HG03066 (cell line): ENCODE measurements around the gene TLCD3A.

Experiments used
- ATAC-seq: cut with Tn5 transposase; IDR thresholded peaks from one replicate; pipeline ENCODE4 v1.9.1; 2021; ENCODE audit warnings: low read depth; ENCODE audit not compliant: unreplicated experiment

Gene TLCD3A

GRCh38 chr17:705863-706262 is 26.5 kb upstream of the TLCD3A start:
- no peak for ATAC-seq

DNA sequence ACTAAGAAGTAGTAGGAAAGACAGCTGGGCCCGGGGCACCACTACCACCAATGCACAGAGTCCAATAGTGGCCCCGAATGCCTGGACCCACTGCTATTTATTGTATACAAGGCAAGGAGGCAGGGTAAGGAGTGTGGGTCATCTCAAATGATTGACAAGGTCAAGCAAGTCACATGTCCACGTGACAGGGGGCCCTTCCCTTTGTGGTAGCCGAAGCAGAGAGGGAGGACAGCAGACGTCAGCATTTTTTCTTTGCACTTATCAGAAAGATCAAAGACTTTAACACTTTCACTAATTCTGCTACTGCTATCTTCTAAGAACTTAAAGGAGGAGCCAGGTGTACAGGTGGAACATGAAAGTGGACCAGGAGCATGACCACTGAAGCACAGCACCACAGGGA is 24.3 kb upstream of the TLCD3A start:
- ATAC-seq, result no peak

- ATAC-seq, result no peak
These were observed 14.3 kb upstream of the TLCD3A start for GRCh38 chr17:718075-718474.

DNA sequence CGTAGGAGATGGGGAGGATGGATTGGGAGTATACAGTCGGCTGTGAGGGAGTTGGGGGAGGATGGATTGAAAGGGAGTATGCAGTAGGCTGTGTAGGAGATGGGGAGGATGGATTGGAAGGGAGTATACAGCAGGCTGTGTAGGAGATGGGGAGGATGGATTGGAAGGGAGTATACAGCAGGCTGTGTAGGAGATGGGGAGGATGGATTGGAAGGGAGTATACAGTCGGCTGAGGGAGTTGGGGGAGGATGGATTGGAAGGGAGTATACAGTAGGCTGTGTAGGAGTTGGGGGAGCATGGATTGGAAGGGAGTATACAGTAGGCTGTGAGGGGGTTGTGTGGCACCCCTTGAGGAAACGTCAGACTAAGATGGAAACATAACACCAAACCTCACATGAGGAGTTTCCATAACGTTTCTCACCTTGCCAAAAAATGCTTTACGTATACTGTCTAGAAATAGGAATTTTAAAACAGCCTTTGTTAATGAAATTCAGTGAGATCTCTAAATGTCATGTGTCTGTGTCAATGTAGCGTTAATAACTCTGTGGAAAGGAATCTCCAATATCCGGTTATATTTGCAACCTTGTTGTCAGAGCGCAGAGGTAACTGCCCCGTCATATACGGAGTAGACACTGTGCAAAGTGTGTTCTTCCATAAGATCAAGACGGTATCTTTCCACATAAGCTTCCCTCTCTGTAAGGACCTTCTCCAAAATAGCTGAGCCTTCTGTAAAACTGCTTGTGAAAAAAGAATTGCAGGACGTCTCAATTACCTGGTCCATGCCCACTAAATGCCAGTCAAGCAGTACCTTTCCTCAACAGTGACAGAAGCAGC is 11.5 kb upstream of the TLCD3A start:
- no peak for ATAC-seq

- ATAC-seq, result no peak
These were observed 10.9 kb upstream of the TLCD3A start for GRCh38 chr17:721540-721937.

DNA sequence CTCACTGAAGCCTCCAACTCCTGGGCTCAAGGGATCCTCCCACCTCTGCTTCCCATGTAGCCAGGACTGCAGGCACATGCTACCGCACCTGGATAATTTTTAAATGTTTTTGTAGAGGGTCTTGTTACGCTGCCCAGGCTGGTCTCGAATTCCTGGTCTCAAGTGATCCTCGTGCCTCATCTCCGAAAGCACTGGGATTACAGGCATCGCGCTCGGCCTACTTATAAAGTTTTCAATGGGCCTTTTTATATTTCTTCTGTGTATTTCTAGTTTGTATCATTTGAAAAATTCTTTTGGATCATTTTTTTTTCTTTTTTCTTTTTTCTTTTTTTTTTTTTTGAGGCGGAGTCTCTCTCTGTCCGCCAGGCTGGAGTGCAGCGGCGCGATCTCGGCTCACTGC is 7.3 kb upstream of the TLCD3A start:
- ATAC-seq, result no peak

- no peak for ATAC-seq
These were observed 6.7 kb upstream of the TLCD3A start for GRCh38 chr17:725746-726145.

DNA sequence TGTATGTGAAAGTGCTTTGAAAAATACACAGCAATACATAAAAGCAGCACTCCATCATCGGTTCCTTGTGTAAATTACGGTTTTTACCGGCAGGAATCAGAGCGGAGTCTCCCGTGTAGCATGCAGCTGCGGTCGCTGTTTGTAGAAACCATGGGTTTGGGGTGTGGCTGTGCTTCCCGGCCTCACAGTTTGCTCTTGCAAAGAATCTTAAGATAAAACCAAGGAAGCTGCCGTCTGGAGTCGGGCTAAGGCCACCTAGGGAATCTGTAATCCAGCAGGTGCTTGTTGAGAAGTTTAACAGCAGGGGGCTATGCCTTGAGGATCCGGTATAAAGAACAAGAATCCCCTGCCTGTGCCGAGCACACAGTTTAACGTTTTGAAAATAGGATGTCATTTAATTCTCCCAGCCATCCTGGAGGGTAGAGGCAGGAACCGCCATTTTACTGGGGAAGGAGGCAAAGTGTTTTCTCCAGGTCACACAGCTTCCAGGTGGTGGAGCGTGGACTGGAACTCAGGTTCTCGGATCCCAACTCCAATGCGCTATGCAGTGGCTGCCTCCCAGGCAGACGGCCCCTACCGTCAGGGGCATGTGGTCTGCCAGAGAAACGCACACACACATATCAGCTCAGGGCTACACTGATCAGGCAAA is 6.0 kb upstream of the TLCD3A start:
- ATAC-seq, result no peak

DNA sequence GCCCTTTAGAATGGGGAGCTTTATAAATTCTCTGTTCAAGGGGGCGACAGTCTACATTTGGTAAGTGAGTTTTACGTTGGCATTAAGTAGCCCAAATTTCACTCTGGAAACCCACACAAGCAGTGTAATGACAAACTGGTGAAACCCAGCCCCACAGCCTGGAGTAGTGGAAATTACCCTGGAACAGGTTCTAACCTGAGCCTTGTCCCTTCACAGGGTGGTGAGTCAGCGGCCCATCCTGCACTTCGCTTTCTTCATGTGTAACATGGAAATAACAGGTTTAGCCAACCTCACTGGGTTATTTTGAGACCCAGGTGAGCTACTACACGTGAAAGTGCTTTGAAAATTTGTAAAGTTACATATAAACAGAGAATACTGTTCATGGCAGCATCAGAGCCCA is 3.5 kb upstream of the TLCD3A start:
- no peak for ATAC-seq

DNA sequence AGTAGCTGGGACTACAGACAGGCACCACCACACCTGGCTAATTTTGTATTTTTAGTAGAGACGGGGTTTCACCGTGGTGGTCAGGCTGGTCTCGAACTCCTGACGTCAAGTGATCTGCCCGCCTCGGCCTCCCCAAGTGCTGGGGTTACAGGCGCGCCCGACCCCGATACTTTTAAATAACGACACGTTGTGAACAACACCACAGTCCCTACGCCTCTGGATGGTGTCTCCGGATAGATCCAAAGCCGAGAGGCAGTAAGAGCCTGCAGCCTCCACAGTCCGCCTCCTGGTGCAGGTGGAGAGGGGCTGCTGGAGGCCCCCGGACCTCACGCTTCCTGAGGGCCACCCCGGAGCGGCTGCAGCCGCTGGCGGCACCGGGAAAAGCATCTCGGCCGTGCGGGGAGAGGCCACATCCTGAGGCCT is 741 bp upstream of the TLCD3A start:
- no peak for ATAC-seq

DNA sequence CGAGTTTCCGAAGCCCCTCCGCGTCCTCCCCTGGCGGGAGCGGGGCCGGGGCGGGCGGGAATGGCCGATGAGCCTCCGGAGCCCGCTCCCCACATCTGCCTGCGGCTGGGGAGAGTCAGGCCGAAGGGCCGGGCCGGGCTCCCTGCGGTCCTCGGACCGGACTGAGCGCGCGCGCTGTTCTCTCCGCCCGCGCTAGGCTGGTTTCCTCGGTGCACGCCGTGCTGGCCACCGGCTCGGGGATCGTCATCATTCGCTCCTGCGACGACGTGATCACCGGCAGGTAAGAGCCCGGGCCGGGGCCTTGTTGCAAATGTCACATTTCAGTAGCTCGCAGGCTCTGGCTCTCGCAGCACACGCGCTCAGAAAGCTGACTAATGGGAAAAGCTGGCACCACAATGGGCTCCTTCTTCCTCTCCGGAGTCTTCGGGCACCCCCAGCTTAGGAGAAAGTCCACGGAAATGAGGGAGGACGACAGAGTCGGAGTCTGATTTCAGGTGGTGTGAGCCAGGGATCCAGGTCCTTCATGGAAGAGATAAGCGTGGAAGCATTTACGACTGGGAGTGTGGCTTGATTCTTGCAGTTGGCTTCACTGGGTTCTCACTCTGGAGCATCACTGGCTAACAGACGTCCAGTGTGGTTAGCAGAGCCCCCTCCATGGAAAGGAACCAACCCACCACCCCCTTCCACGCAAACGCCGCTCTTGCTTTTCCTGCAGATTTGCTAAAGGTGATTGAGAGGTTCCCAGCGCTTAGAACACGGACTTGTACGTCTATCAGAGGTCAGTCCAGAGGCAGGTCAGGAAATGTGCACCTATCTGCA is 715 bp downstream of the TLCD3A start:
- ATAC-seq, result no peak

GRCh38 chr17:733743-734142 is 1.3 kb downstream of the TLCD3A start:
- ATAC-seq, result no peak

GRCh38 chr17:737561-738113 is 5.2 kb downstream of the TLCD3A start:
- no peak for ATAC-seq

- ATAC-seq, result peak; percentile 69
These were observed 8.0 kb downstream of the TLCD3A start for GRCh38 chr17:740240-741017.

GRCh38 chr17:742147-742793 is 9.9 kb downstream of the TLCD3A start:
- no peak for ATAC-seq

DNA sequence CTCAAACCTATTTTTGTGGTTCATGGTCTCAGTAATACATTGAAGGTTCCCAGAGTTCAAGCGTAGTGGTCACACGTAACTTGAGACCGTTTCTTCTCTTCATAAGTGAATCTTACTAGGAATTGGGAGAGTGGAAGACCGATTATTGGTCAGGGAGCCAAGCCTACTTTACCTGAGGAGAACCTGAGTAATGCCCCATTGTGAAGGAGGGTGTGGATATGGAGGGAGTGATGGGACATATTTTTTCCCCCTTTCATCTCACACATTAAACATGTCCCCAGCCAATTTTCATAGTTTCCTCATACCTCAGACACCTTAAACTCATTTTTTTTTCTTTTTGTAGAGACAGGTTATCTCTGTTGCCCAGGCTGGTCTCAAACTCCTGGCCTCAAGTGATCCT is 10.7 kb downstream of the TLCD3A start:
- ATAC-seq, result no peak

GRCh38 chr17:744937-745336 is 12.5 kb downstream of the TLCD3A start:
- ATAC-seq, result no peak

DNA sequence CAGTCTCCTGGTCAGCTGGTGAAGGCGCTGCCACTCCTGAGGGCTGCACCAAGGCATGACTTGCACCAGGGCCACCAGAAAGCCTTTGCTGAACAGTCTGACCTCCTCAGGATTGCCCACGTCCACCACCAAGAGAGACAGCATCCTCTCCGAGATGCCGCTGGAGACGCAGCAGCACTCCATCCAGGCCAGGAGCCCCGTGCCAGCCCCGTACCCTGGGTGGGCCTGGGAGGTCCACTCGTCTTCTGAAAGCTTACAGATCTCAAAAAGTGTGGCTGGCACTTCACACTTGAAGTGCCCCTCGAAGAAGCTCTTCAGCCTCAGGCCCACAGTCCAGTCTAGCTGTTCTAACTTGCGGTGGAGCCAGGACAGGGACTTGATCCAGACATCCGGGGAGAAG is 13.0 kb downstream of the TLCD3A start:
- ATAC-seq, result no peak

DNA sequence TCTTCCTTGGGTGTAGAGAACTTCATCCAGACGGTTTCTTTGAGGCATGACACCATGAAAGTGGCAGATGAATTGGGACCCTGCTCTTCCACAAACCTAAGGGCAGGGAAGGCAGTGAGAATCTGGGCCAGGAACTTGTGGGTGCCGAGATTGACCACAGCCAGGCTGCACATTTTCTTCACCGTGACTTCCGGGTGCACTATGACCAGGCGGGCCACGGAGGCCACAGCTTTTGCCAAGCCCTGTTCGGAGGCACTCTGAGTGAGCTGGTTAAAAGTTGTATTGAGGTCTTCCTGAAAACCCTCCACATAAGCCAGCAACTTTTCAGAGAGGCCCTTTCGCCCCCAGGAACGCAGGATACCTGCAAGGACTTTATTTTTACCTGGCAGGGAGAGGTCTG is 13.8 kb downstream of the TLCD3A start:
- no peak for ATAC-seq
